IMR-90 (cell line): ENCODE data around the gene TTC39C. TPM values are rescaled to one million over a fixed set of nuclear protein-coding genes. Genes with fewer than 3 reads are reported as not detected.

Source experiments
- ATAC-seq: fragments of 200-7000 bp; cut with Tn5 transposase; 2 replicates; pipeline ENCODE4 v1.9.1; 2020; ENCODE audit warnings: low read depth, mild to moderate bottlenecking, moderate library complexity
- BruUV-seq: library from RNA; stranded (reverse); fragments of 400-500 nt; replicated peaks from 2 replicates; lab custom pipeline; 2021; lab: Mats Ljungman, UMichigan
- CTCF ChIA-PET: fragments of 300-600 bp; formaldehyde crosslinking; extraction: SDS; loops from one replicate; lab custom pipeline; 2021; ENCODE audit warnings: antibody characterized with exemption; lab: Yijun Ruan, JAX
- POLR2A ChIA-PET: fragments of 300-600 bp; sonication (Branson Sonifier 250); formaldehyde crosslinking; loops from one replicate; lab custom pipeline; 2022; ENCODE audit warnings: antibody characterized with exemption; ENCODE audit not compliant: unreplicated experiment; lab: Charles Lee
- DNase-seq: peaks from one replicate; pipeline ENCODE4 v3.0.0; 2013
- H2AFZ ChIP-seq: replicated peaks from 2 replicates; pipeline ENCODE3; 2013; ENCODE audit warnings: low read length, mild to moderate bottlenecking; ENCODE audit not compliant: poor library complexity
- H2AK5ac ChIP-seq: 2 replicates; pipeline ENCODE4 v1.6.1; 2013; ENCODE audit warnings: low read depth, low read length, inconsistent platforms
- H2AK9ac ChIP-seq: replicated peaks from 2 replicates; pipeline ENCODE3; 2013; ENCODE audit warnings: mild to moderate bottlenecking, low read depth, low read length, moderate library complexity; ENCODE audit not compliant: poor library complexity
- H2BK120ac ChIP-seq: 2 replicates; pipeline ENCODE4 v1.6.1; 2013; ENCODE audit warnings: low read depth, low read length, inconsistent platforms
- H2BK15ac ChIP-seq: 3 replicates; pipeline ENCODE4 v1.6.1; 2013; ENCODE audit warnings: low read depth, low read length, inconsistent platforms
- H2BK20ac ChIP-seq: 2 replicates; pipeline ENCODE4 v1.6.1; 2013; ENCODE audit warnings: low read depth, mild to moderate bottlenecking, inconsistent platforms, low read length, moderate library complexity
- H2BK5ac ChIP-seq: 2 replicates; pipeline ENCODE4 v1.6.1; 2013; ENCODE audit warnings: mild to moderate bottlenecking, low read depth, low read length, inconsistent platforms; ENCODE audit not compliant: poor library complexity, severe bottlenecking
- H3K14ac ChIP-seq: replicated peaks from 2 replicates; pipeline ENCODE4 v1.6.1; 2013; ENCODE audit warnings: low read depth, low read length, inconsistent platforms
- H3K18ac ChIP-seq: 2 replicates; pipeline ENCODE4 v1.6.1; 2013; ENCODE audit warnings: low read depth, low read length, control low read depth
- H3K23ac ChIP-seq: 2 replicates; pipeline ENCODE4 v1.6.1; 2013; ENCODE audit warnings: low read depth, low read length, inconsistent platforms
- H3K27ac ChIP-seq: 2 replicates; pipeline ENCODE4 v1.5.1; 2013; ENCODE audit warnings: mild to moderate bottlenecking, control low read depth, low read length; ENCODE audit not compliant: insufficient read depth
- H3K27me3 ChIP-seq: 2 replicates; pipeline ENCODE4 v1.6.1; 2013; ENCODE audit warnings: low read length; ENCODE audit not compliant: control insufficient read depth, insufficient read depth
- H3K36me3 ChIP-seq: 2 replicates; pipeline ENCODE4 v1.6.1; 2013; ENCODE audit warnings: low read length, mixed read lengths; ENCODE audit not compliant: control insufficient read depth, insufficient read depth
- H3K4ac ChIP-seq: 2 replicates; pipeline ENCODE4 v1.6.1; 2013; ENCODE audit warnings: low read depth, low read length, inconsistent platforms
- H3K4me1 ChIP-seq: 2 replicates; pipeline ENCODE4 v1.6.1; 2013; ENCODE audit warnings: low read length, mixed read lengths; ENCODE audit not compliant: control insufficient read depth, insufficient read depth
- H3K4me2 ChIP-seq: 2 replicates; pipeline ENCODE4 v1.6.1; 2013; ENCODE audit warnings: low read depth, mild to moderate bottlenecking, control low read depth, low read length, moderate library complexity
- H3K4me3 ChIP-seq: 2 replicates; pipeline ENCODE4 v1.5.1; 2013; ENCODE audit warnings: low read depth, mild to moderate bottlenecking, control low read depth, low read length, moderate library complexity; ENCODE audit not compliant: insufficient read depth
- H3K56ac ChIP-seq: 2 replicates; pipeline ENCODE4 v1.6.1; 2013; ENCODE audit warnings: low read length, inconsistent platforms; ENCODE audit not compliant: insufficient read depth; ENCODE audit errors: extremely low read depth
- H3K79me1 ChIP-seq, 2 experiments: 2 replicates each; pipeline ENCODE4 v1.6.1; 2013; ENCODE audit warnings: low read length in 2 of 2, inconsistent platforms in 1 of 2, low read depth in 1 of 2
- H3K9ac ChIP-seq: 2 replicates; pipeline ENCODE4 v1.6.1; 2013; ENCODE audit warnings: low read depth, low read length, control low read depth
- H3K9me1 ChIP-seq: 2 replicates; pipeline ENCODE4 v1.6.1; 2013; ENCODE audit warnings: low read length, inconsistent platforms; ENCODE audit not compliant: insufficient read depth
- H3K9me3 ChIP-seq: 2 replicates; pipeline ENCODE4 v1.6.1; 2013; ENCODE audit warnings: low read length; ENCODE audit not compliant: control insufficient read depth, insufficient read depth
- H4K20me1 ChIP-seq: 2 replicates; pipeline ENCODE4 v1.6.1; 2013; ENCODE audit warnings: low read length, inconsistent platforms; ENCODE audit not compliant: insufficient read depth
- H4K5ac ChIP-seq: 2 replicates; pipeline ENCODE4 v1.6.1; 2013; ENCODE audit warnings: mild to moderate bottlenecking, low read depth, low read length, control low read depth
- H4K8ac ChIP-seq, 2 experiments: 2 replicates each; pipeline ENCODE4 v1.6.1; 2013; ENCODE audit warnings: low read depth in 2 of 2, low read length in 2 of 2, control low read depth in 1 of 2, inconsistent platforms in 1 of 2
- H4K91ac ChIP-seq: 2 replicates; pipeline ENCODE4 v1.6.1; 2013; ENCODE audit warnings: low read depth, low read length, inconsistent platforms; ENCODE audit not compliant: insufficient read depth
- CEBPB ChIP-seq: IDR thresholded peaks from 2 replicates; pipeline ENCODE4 v1.6.1; 2012; ENCODE audit warnings: low read depth, low read length, improper control_type of control experiment
- CHD1 ChIP-seq: IDR thresholded peaks from 2 replicates; pipeline ENCODE4 v1.6.1; 2012; ENCODE audit warnings: low read depth, low read length, improper control_type of control experiment
- FOS ChIP-seq: fragments of 150-350 bp; IDR thresholded peaks from 2 replicates; pipeline ENCODE4 v1.6.1; 2016; ENCODE audit warnings: low read depth, low read length
- MAFK ChIP-seq: IDR thresholded peaks from 2 replicates; pipeline ENCODE4 v1.6.1; 2012; ENCODE audit warnings: low read depth, low read length, improper control_type of control experiment
- RAD21 ChIP-seq: IDR thresholded peaks from 2 replicates; pipeline ENCODE4 v1.6.1; 2012; ENCODE audit warnings: low read length, improper control_type of control experiment
- RCOR1 ChIP-seq: IDR thresholded peaks from 2 replicates; pipeline ENCODE4 v1.6.1; 2012; ENCODE audit warnings: mild to moderate bottlenecking, low read length, improper control_type of control experiment; ENCODE audit not compliant: insufficient replicate concordance
- dilution Hi-C: fragments of 300-500 bp; cut with HindIII; formaldehyde crosslinking; loops from one replicate; pipeline ENCODE4 v1.14.3; 2018; ENCODE audit warnings: low sequenced_read_pairs; ENCODE audit not compliant: unreplicated experiment
- in situ Hi-C: fragments of 300-500 bp; cut with MboI; formaldehyde crosslinking; loops from 3 replicates; pipeline ENCODE4 v1.14.3; 2019; ENCODE audit warnings: low sequenced_read_pairs, inconsistent platforms, mixed read lengths
- intact Hi-C: fragments of 100-400 bp; cut with micrococcal nuclease; formaldehyde crosslinking; loops from 2 replicates; pipeline ENCODE4 v1.10.0; 2022
- polyA plus RNA-seq, 3 experiments: library from polyadenylated mRNA; depleted of rRNA; stranded (reverse); fragments of >200 nt; gene quantifications; 2 replicates each; pipeline ENCODE4 v1.2.3, GENCODE V29; 2012; ENCODE audit warnings: low replicate concordance in 1 of 3
- total RNA-seq: library from RNA; depleted of rRNA; stranded (reverse); fragments of >200 nt; gene quantifications from 2 replicates; pipeline ENCODE4 v1.2.3, GENCODE V29; 2012
- TF ChIP-seq, protein P1 (sequence below): fragments of 150-350 bp; IDR thresholded peaks from 2 replicates; pipeline ENCODE4 v1.6.1; 2016; ENCODE audit warnings: low read depth, mild to moderate bottlenecking, low read length, moderate library complexity, borderline replicate concordance

TTC39C gene
- total and polyA plus RNA-seq, 2 of the 4 experiments (the other 2 are of a cell fraction): 8.0 to 20.8 TPM

DNA sequence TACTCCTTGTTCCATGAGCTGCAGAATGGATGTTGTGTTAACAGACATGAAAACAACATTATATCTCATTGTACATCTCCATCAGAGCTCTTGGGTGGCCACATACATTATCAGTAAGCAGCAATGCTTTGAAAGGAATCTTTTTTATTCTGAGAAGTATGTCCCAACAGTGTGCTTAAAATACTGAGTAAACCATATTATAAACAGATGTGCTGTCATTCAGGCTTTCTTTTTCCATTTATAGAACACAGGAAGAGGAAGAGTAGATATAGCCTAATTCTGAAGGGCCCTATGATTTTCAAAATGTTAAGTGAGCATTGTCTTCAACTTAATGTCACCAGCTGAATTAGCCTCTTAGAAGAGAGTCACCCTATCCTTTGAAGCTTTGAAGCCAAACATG, 80.0 kb downstream of the TTC39C start:
- Histone ChIP-seq H2AK9ac (no peak overlapping the region), H2BK5ac (no peak overlapping the region), H3K9me3 (peaks cover 8% of the 10 kb centered on the region), H2AFZ (no peak overlapping the region), H3K9ac (no peak overlapping the region), H3K36me3 (peaks cover 16% of the 10 kb centered on the region), H4K8ac (no peak overlapping the region), H3K27ac (no peak overlapping the region), H3K9me1 (no peaks in the 10 kb centered on the region), H4K20me1 (no peaks in the 10 kb centered on the region), H3K23ac (no peak overlapping the region), H3K27me3 (no peaks in the 10 kb centered on the region), H3K4me2 (no peak overlapping the region), H2BK120ac (0 out of 2 replicates have a peak overlapping the region, but pooled peaks have one; percentile 28), H3K4me3 (no peak overlapping the region), H2BK20ac (no peak overlapping the region), H3K14ac (0 out of 2 replicates have a peak overlapping the region, but pooled peaks have one; percentile 25), H3K4ac (no peak overlapping the region), H3K4me1 (peaks cover 4% of the 10 kb centered on the region; the same call in 1 of the 2 replicates), H4K91ac (no peak overlapping the region), H3K79me1 (no peaks in the 10 kb centered on the region; a peak in 1 of 4 replicates), H3K56ac (no peak overlapping the region), H2BK15ac (no peak overlapping the region), H2AK5ac (no peak overlapping the region), H3K18ac (peak overlapping the region; percentile 60; the same call in 1 of the 2 replicates), H4K5ac (no peak overlapping the region; the same call in 1 of the 2 replicates)
- CTCF ChIA-PET: no interaction called here
- intact Hi-C loops: no loop called here
- dilution Hi-C loops: no loop called here
- ATAC-seq: peak; percentile 60
- no TSS peak for BruUV-seq
- POLR2A ChIA-PET: no interaction called here
- no peak for TF ChIP-seq RAD21
- TF ChIP-seq RCOR1: no peak
- TF ChIP-seq CEBPB: no peak
- no peak for TF ChIP-seq MAFK
- no peak for TF ChIP-seq CHD1
- TF ChIP-seq FOS: no peak
- TF ChIP-seq, protein P1, sequence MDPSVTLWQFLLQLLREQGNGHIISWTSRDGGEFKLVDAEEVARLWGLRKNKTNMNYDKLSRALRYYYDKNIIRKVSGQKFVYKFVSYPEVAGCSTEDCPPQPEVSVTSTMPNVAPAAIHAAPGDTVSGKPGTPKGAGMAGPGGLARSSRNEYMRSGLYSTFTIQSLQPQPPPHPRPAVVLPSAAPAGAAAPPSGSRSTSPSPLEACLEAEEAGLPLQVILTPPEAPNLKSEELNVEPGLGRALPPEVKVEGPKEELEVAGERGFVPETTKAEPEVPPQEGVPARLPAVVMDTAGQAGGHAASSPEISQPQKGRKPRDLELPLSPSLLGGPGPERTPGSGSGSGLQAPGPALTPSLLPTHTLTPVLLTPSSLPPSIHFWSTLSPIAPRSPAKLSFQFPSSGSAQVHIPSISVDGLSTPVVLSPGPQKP: no peak
- peak; percentile 22 for DNase-seq
- in situ Hi-C loops: no loop called here
